CD14-positive monocyte (primary cell): ENCODE measurements around the gene CACNB1. TPM values are rescaled to one million over a fixed set of nuclear protein-coding genes. Genes with fewer than 3 reads are reported as not detected.

ENCODE experiments used
- DNase-seq, 3 donors: peaks; one replicate each; pipeline ENCODE4 v3.0.0-alpha.2; 2011 to 2022
- H2AFZ ChIP-seq: 2 replicates; pipeline ENCODE4 v1.6.0; 2012; ENCODE audit warnings: mild to moderate bottlenecking, low read depth, low read length, inconsistent platforms; ENCODE audit not compliant: insufficient read depth, poor library complexity, severe bottlenecking
- H3K27ac ChIP-seq, 2 donors: 1 replicate in 1 of 2; 2 replicates in 1 of 2; pipeline ENCODE4 v1.5.1; 2012 to 2013; ENCODE audit warnings: low read length in 2 of 2, control low read depth in 1 of 2, inconsistent platforms in 1 of 2, low read depth in 1 of 2, mild to moderate bottlenecking in 1 of 2
- H3K27me3 ChIP-seq, 2 donors: one replicate each; pipeline versions ENCODE4 v1.6.0 to v1.6.1; 2011 to 2013; ENCODE audit warnings: low read length in 2 of 2; ENCODE audit not compliant: control insufficient read depth in 2 of 2, insufficient read depth in 2 of 2
- H3K36me3 ChIP-seq, 2 donors: replicated peaks in 1 of 2; 1 replicate in 1 of 2; 2 replicates in 1 of 2; pipeline versions ENCODE4 v1.5.1 to v1.6.1; 2012 to 2013; ENCODE audit warnings: low read length in 2 of 2, control low read depth in 1 of 2, inconsistent platforms in 1 of 2, mild to moderate bottlenecking in 1 of 2; ENCODE audit not compliant: insufficient read depth in 2 of 2, control insufficient read depth in 1 of 2
- H3K4me1 ChIP-seq, 2 donors: 1 replicate in 1 of 2; 2 replicates in 1 of 2; pipeline versions ENCODE4 v1.5.1 to v1.6.1; 2012 to 2013; ENCODE audit warnings: low read length in 2 of 2, control low read depth in 1 of 2, inconsistent platforms in 1 of 2, mild to moderate bottlenecking in 1 of 2, moderate library complexity in 1 of 2; ENCODE audit not compliant: insufficient read depth in 2 of 2, control insufficient read depth in 1 of 2
- H3K4me2 ChIP-seq: replicated peaks from 2 replicates; pipeline ENCODE3; 2012; ENCODE audit warnings: low read length, moderate library complexity, mild to moderate bottlenecking; ENCODE audit not compliant: poor library complexity, severe bottlenecking; ENCODE audit errors: extremely low read depth
- H3K4me3 ChIP-seq, 3 experiments: fragments of 200-600 bp in 1 of 3; sonication (generic) in 1 of 3; replicated peaks in 1 of 3; 1 replicate in 2 of 3; 2 replicates in 1 of 3; pipeline ENCODE4 v1.5.1; 2011 to 2013; ENCODE audit warnings: low read length in 3 of 3, mild to moderate bottlenecking in 3 of 3, control low read depth in 2 of 3, low read depth in 2 of 3, inconsistent platforms in 1 of 3, moderate library complexity in 1 of 3
- H3K79me2 ChIP-seq: 2 replicates; pipeline ENCODE4 v1.6.0; 2012; ENCODE audit warnings: mild to moderate bottlenecking, control low read depth, inconsistent platforms, low read length, moderate library complexity; ENCODE audit not compliant: insufficient read depth
- H3K9ac ChIP-seq: 2 replicates; pipeline ENCODE4 v1.6.0; 2017; ENCODE audit warnings: low read length, mild to moderate bottlenecking; ENCODE audit not compliant: insufficient read depth, poor library complexity, severe bottlenecking
- H3K9me3 ChIP-seq, 2 donors: replicated peaks in 1 of 2; 1 replicate in 1 of 2; 2 replicates in 1 of 2; pipeline versions ENCODE4 v1.5.1 to v1.6.1; 2012 to 2013; ENCODE audit warnings: low read length in 2 of 2, control low read depth in 1 of 2; ENCODE audit not compliant: control insufficient read depth in 1 of 2, insufficient read depth in 1 of 2
- H4K20me1 ChIP-seq: 2 replicates; pipeline ENCODE4 v1.6.0; 2012; ENCODE audit warnings: mild to moderate bottlenecking, low read length, control low read depth, moderate library complexity; ENCODE audit not compliant: insufficient read depth
- H3K27ac Mint-ChIP-seq, 7 donors: one replicate each; pipeline ENCODE4 v1.8.0; 2020; ENCODE audit warnings: mild to moderate bottlenecking in 7 of 7, mixed read lengths in 7 of 7, moderate library complexity in 6 of 7, inconsistent platforms in 2 of 7
- H3K27me3 Mint-ChIP-seq, 3 donors: one replicate each; pipeline ENCODE4 v1.8.0; 2021 to 2022; ENCODE audit warnings: low read depth in 3 of 3, mild to moderate bottlenecking in 3 of 3, mixed read lengths in 3 of 3, moderate library complexity in 3 of 3, inconsistent platforms in 1 of 3
- H3K36me3 Mint-ChIP-seq, 2 donors: one replicate each; pipeline ENCODE4 v1.8.0; 2020; ENCODE audit warnings: mixed read lengths in 2 of 2, inconsistent platforms in 1 of 2, mild to moderate bottlenecking in 1 of 2
- H3K4me1 Mint-ChIP-seq: one replicate; pipeline ENCODE4 v1.8.0; 2020; ENCODE audit warnings: mild to moderate bottlenecking, mixed read lengths
- H3K4me3 Mint-ChIP-seq, 2 donors: one replicate each; pipeline ENCODE4 v1.8.0; 2020; ENCODE audit warnings: mild to moderate bottlenecking in 2 of 2, mixed read lengths in 2 of 2, moderate library complexity in 1 of 2
- H3K9me3 Mint-ChIP-seq, 7 donors: one replicate each; pipeline ENCODE4 v1.8.0; 2020 to 2022; ENCODE audit warnings: mixed read lengths in 7 of 7, mild to moderate bottlenecking in 6 of 7, moderate library complexity in 6 of 7, inconsistent platforms in 2 of 7
- WGBS: methylation state at CpG from one replicate; pipeline ENCODE4 v1.1.5; 2013; ENCODE audit warnings: missing lambda C conversion rate; ENCODE audit not compliant: insufficient coverage; 5-methylcytosine and 5-hydroxymethylcytosine counted together
- intact Hi-C, 2 donors: fragments of 100-400 bp; cut with micrococcal nuclease; formaldehyde crosslinking; loops; one replicate each; pipeline versions ENCODE4 v1.15.0 to v1.15.1; 2023
- polyA plus RNA-seq, 3 donors: library from polyadenylated mRNA; depleted of rRNA in 1 of 3; unstranded in 2 of 3; stranded (reverse) in 1 of 3; fragments of 300-500 nt in 2 of 3; fragments of >200 nt in 1 of 3; fragmentation: Illumina TruSeq in 2 of 3; gene quantifications; 1 replicate in 2 of 3; 2 replicates in 1 of 3; pipeline ENCODE4 v1.2.3, GENCODE V29; 2012 to 2021
- TF ChIP-seq, protein P1 (sequence below): fragments of 200-600 bp; IDR thresholded peaks from one replicate; pipeline ENCODE4 v1.8.0; 2022; ENCODE audit warnings: antibody characterized with exemption, mild to moderate bottlenecking

Gene CACNB1
- polyA plus RNA-seq, 3 donors: 0.13 to 22.1 (median 0.31) TPM

DNA sequence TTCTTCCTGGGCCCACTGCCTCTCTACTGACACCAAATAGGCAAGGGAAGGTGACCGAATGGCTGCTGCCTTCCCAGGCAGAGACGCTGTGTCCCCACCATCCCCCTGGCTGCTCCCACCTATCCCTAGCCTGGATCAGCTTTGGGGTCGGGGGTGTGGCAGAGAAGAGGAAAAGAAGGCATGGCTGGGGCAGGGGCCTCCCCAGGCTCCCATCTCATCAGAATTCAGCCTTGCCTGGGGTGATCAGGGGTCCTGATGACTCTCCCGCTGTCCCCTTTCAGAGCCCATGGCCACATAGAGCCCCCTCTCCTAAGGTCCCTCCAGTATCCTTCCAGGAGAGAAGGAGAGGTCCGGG lies 46.7 kb downstream of the CACNB1 start:
- Mint-ChIP-seq H3K36me3 (peaks cover 3 to 8% of the 10 kb centered on the region in 2 donors), H3K4me3 (peak overlapping the region; percentile 58 to 81), H3K9me3 (peaks cover 0 to 17% (median 9%) of the 10 kb centered on the region in 7 donors), H3K27ac (no peak overlapping the region), H3K4me1 (peaks cover 38% of the 10 kb centered on the region), H3K27me3 (peaks cover 43 to 53% (median 52%) of the 10 kb centered on the region in 3 donors)
- no peak for DNase-seq
- H3K27me3 ChIP-seq: peaks cover 23 to 37% of the 10 kb centered on the region in 2 donors
- H3K9ac ChIP-seq: no peak overlapping the region
- H3K27ac ChIP-seq: no peak overlapping the region
- intact Hi-C loops: loop anchor here (5.0 to 10.0 kb wide), 3 partner anchors 168 to 276 kb away; partner anchors contain the start of genes FBXO47 (in 1 of the 2) and LASP1 (in 1 of the 2)
- TF ChIP-seq, protein P1, sequence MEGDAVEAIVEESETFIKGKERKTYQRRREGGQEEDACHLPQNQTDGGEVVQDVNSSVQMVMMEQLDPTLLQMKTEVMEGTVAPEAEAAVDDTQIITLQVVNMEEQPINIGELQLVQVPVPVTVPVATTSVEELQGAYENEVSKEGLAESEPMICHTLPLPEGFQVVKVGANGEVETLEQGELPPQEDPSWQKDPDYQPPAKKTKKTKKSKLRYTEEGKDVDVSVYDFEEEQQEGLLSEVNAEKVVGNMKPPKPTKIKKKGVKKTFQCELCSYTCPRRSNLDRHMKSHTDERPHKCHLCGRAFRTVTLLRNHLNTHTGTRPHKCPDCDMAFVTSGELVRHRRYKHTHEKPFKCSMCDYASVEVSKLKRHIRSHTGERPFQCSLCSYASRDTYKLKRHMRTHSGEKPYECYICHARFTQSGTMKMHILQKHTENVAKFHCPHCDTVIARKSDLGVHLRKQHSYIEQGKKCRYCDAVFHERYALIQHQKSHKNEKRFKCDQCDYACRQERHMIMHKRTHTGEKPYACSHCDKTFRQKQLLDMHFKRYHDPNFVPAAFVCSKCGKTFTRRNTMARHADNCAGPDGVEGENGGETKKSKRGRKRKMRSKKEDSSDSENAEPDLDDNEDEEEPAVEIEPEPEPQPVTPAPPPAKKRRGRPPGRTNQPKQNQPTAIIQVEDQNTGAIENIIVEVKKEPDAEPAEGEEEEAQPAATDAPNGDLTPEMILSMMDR: no peak
- 40% methylated on average over 1 of the region's 5 CpGs for WGBS
- H3K79me2 ChIP-seq: no peaks in the 10 kb centered on the region
- H3K4me1 ChIP-seq: peaks cover 32 to 44% of the 10 kb centered on the region in 2 donors
- H3K4me2 ChIP-seq: no peak overlapping the region
- no peak overlapping the region for H3K4me3 ChIP-seq
- H3K9me3 ChIP-seq: peaks cover 0 to 7% of the 10 kb centered on the region in 2 donors
- H3K36me3 ChIP-seq: no peaks in the 10 kb centered on the region
- no peaks in the 10 kb centered on the region for H4K20me1 ChIP-seq
- H2AFZ ChIP-seq: no peak overlapping the region

DNA sequence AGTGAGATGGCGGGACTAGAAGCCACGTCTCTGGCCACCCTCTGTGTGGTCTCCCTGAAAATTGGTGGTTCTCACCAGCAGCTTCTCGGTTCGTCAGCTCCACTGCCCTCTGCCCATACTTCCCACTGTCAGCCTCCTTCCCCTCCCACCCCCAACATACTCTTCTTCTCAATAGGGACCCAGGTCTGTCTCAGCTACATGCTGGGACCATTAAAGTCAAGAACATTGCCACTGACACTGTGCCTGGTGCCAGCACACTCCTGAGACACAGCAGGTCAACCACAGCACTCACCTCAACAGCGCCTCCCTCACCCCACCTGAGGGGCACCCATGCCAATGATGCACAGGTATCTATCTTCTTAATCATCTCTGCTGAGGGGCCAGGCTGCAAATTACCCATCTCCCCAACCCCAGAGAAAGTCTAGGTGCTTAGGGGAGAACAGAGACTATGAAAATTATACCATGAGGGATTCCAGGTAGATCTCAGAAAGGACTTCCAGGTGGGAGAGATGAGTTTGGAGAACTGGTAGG lies 47.3 kb downstream of the CACNB1 start:
- Mint-ChIP-seq H3K4me1 (peaks cover 38% of the 10 kb centered on the region), H3K27ac (no peak overlapping the region), H3K27me3 (peaks cover 42 to 55% (median 52%) of the 10 kb centered on the region in 3 donors), H3K9me3 (peaks cover 0 to 17% (median 9%) of the 10 kb centered on the region in 7 donors), H3K4me3 (peak overlapping the region; percentile 12 to 78), H3K36me3 (peaks cover 3 to 8% of the 10 kb centered on the region in 2 donors)
- Histone ChIP-seq H3K4me3 (no peak overlapping the region), H3K27me3 (peaks cover 23 to 39% of the 10 kb centered on the region in 2 donors), H3K4me2 (no peak overlapping the region), H3K36me3 (no peaks in the 10 kb centered on the region), H3K9ac (no peak overlapping the region), H3K4me1 (peaks cover 30 to 42% of the 10 kb centered on the region in 2 donors), H4K20me1 (no peaks in the 10 kb centered on the region), H2AFZ (no peak overlapping the region), H3K27ac (no peak overlapping the region), H3K79me2 (no peaks in the 10 kb centered on the region), H3K9me3 (peaks cover 0 to 7% of the 10 kb centered on the region in 2 donors)
- 73% methylated on average over 4 of the region's 5 CpGs for WGBS
- TF ChIP-seq, protein P1: no peak
- intact Hi-C loops: loop anchor here (5.0 to 10.0 kb wide), 3 partner anchors 168 to 275 kb away; partner anchors contain the start of genes FBXO47 (in 1 of the 2) and LASP1 (in 1 of the 2)
- DNase-seq: no peak
